ENCODE measurements around the gene ZC3H18.

The ZC3H18 gene

GRCh38 chr16:88570691-88571092 lies 489 bp downstream of the ZC3H18 start:
- TF ChIP-seq ZFX (IDR thresholded peaks at IDR 0.05; ENCODE audit: borderline replicate concordance): no peak
- no peak for TF ChIP-seq CTCF (IDR thresholded peaks at IDR 0.05)
- H3K27ac ChIP-seq: peak overlapping the region; percentile 70

- H3K27ac ChIP-seq: no peak overlapping the region
- TF ChIP-seq CTCF (IDR thresholded peaks at IDR 0.05): no peak
- TF ChIP-seq ZFX (IDR thresholded peaks at IDR 0.05; ENCODE audit: borderline replicate concordance): no peak
Observed at GRCh38 chr16:88575251-88575650, 5.0 kb downstream of the ZC3H18 start.

DNA sequence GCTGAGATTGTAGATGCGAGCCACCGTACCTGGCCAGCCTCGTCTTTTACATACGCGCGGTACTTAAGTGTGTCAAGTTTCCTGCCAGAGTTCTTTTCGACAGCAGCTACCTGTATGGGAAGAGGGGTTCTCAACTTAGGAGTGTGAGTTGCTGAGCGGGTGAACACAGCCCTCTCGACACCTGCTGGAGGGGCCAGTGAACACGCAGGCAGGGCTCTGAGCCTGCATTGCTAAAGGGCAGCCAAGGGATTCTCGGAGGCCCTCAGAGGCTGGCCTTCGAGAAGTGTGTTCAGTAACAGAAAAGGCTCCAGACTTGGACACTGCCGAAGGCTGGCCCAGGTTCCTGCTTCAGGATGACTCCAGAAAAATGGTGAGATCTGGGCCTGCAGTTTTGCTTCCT lies 6.1 kb downstream of the ZC3H18 start:
- no peak overlapping the region for H3K27ac ChIP-seq
- no peak for TF ChIP-seq ZFX (IDR thresholded peaks at IDR 0.05; ENCODE audit: borderline replicate concordance)
- no peak for TF ChIP-seq CTCF (IDR thresholded peaks at IDR 0.05)

DNA sequence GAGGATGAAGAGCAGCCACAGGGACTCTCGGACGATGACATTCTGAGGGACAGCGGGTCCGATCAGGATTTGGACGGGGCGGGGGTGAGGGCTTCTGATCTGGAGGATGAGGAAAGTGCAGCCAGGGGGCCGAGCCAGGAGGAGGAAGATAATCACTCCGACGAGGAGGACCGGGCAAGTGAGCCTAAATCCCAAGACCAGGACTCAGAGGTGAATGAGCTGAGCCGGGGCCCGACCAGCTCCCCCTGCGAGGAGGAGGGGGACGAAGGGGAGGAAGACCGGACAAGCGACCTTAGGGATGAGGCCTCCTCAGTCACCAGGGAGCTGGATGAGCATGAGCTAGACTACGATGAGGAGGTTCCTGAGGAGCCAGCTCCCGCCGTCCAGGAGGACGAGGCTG lies 7.0 kb downstream of the ZC3H18 start:
- no peak overlapping the region for H3K27ac ChIP-seq

DNA sequence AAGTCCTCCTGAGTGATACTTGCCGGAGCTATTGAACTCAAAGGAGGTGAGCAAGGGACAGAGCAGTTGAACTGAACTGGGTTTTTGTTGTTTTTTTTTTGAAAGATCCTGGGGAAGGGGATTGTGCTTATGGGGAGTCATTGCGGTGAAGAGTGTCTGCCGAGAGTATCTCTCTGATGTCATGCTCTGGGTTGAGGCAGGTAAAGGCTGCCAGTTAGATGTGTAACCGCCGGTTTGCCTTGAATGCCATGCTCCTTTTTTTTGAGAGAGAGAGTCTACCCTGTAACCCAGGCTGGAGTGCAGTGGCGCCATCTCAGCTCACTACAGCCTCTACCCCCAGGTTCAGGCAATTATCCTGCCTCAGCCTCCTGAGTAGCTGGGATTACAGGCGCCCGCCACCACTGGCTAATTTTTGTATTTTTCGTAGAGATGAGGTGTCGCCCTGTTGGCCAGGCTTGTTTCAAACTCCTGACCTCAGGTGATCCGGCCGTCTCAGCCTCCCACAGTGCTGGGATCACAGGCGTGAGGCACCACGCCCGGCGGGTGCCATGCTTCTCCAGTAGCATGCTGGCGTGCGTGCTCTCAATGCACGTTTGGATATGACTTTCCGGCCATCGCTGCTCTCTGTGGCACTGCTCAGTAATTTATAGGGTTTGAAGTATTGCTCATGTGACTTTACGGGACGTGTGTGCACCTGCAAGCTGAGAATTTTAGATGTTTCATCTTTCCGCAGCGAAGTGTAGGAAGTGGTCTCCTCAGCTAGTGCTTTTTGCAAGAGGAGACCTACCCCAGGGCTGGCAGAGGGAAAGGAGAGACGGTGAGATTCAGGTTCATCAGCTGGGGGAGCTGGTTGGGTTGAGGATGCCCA lies 8.5 kb downstream of the ZC3H18 start:
- no peak overlapping the region for H3K27ac ChIP-seq
- TF ChIP-seq CTCF (IDR thresholded peaks at IDR 0.05) (no peak), ZFX (IDR thresholded peaks at IDR 0.05; ENCODE audit: borderline replicate concordance) (no peak)

More for the DNA sequence above, 7.0 kb downstream of the ZC3H18 start:
- TF ChIP-seq ZFX (IDR thresholded peaks at IDR 0.05; ENCODE audit: borderline replicate concordance) (no peak), CTCF (IDR thresholded peaks at IDR 0.05) (no peak)

DNA sequence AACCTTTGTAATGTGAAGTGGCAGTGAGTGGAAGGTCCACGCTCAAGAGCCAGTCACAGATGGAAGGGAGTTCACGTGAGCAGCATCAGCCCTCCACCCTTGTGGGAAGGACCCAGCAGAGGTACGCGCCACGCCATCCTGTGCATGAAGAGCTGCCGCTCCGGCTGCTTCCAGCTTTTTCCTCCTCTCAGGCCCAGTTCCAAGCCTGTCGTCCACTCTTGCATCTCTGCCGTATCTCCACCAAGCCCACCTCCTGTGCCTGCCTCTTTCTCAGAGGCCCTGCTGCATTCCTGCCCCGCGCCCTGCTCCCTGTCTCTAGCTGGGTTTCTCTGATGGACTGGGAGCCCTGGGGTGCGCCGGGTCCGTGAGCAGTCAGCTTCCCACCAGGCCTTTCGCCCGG lies 10.2 kb downstream of the ZC3H18 start:
- TF ChIP-seq CTCF (IDR thresholded peaks at IDR 0.05) (no peak), ZFX (IDR thresholded peaks at IDR 0.05; ENCODE audit: borderline replicate concordance) (no peak)
- no peak overlapping the region for H3K27ac ChIP-seq

DNA sequence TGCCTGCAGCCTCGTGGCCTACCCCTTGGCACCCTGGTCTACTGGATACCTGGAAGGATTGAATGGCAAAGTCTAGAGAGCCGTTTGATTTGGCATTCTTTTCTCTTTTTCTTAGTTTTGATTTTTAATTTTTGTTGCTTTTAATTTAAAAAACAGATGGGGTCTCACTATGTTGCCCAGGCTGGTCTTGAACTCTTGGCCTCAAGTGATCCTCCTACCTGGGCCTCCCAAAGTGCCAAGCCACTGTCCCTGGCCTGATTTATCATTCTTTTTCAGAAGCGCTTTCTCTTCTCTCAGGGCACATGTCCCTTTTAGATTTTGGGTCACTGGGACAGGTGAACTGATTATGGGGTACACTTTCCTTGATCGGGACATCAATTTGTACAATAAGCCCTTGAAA lies 10.8 kb downstream of the ZC3H18 start:
- H3K27ac ChIP-seq: no peak overlapping the region
- TF ChIP-seq ZFX (IDR thresholded peaks at IDR 0.05; ENCODE audit: borderline replicate concordance): no peak
- no peak for TF ChIP-seq CTCF (IDR thresholded peaks at IDR 0.05)
